T-cell (primary cell): ENCODE data around the gene SP140. TPM values are rescaled to one million over a fixed set of nuclear protein-coding genes. Genes with fewer than 3 reads are reported as not detected.
"Not testable (repeated sequence)": the region's sequence is repeated elsewhere in the genome, so short reads cannot be mapped to it uniquely, and the experiment has no call there.

Experiments used
- ATAC-seq, 4 experiments: fragments of 200-7000 bp in 3 of 4; fragments of 150-1000 bp in 1 of 4; cut with Tn5 transposase; replicated peaks in 1 of 4; 1 replicate in 3 of 4; 2 replicates in 1 of 4; pipeline ENCODE4 v1.10.0; 2021; ENCODE audit warnings: moderate library complexity in 3 of 4, mild to moderate bottlenecking in 2 of 4, moderate number of reproducible peaks in 1 of 4
- CTCF ChIA-PET, 2 donors: fragments of 300-600 bp; sonication (Branson Sonifier 250); formaldehyde crosslinking; loops; one replicate each; lab custom pipeline; 2022; ENCODE audit warnings: antibody characterized with exemption in 2 of 2; lab: Charles Lee
- POLR2A ChIA-PET, 2 donors: fragments of 300-600 bp; sonication (Branson Sonifier 250); formaldehyde crosslinking; loops; one replicate each; lab custom pipeline; 2022; ENCODE audit warnings: antibody characterized with exemption in 2 of 2; lab: Charles Lee
- DNase-seq, 35 experiments: peaks; one replicate each; pipeline versions ENCODE4 v3.0.0 to v3.0.0-alpha.2; 2013 to 2023
- H3K27ac ChIP-seq: one replicate; pipeline ENCODE4 v1.5.1; 2013; ENCODE audit warnings: low read length
- H3K27me3 ChIP-seq, 2 experiments: replicated peaks in 1 of 2; 1 replicate in 1 of 2; 2 replicates in 1 of 2; pipeline versions ENCODE4 v1.6.1 to v1.7.0; 2013; ENCODE audit warnings: low read length in 1 of 2, mixed read lengths in 1 of 2; ENCODE audit not compliant: control insufficient read depth in 2 of 2, insufficient read depth in 2 of 2; ENCODE audit errors: extremely low read depth in 1 of 2
- H3K36me3 ChIP-seq, 2 donors: 1 replicate in 1 of 2; 2 replicates in 1 of 2; pipeline versions ENCODE4 v1.6.1 to v1.7.0; 2013; ENCODE audit warnings: low read length in 1 of 2; ENCODE audit not compliant: control insufficient read depth in 2 of 2, insufficient read depth in 1 of 2; ENCODE audit errors: extremely low read depth in 1 of 2
- H3K4me1 ChIP-seq, 2 experiments: 1 replicate in 1 of 2; 2 replicates in 1 of 2; pipeline versions ENCODE4 v1.6.1 to v1.7.0; 2013; ENCODE audit warnings: low read length in 2 of 2, mixed read lengths in 1 of 2; ENCODE audit not compliant: insufficient read depth in 2 of 2, control insufficient read depth in 1 of 2; ENCODE audit errors: extremely low read depth in 1 of 2
- H3K4me3 ChIP-seq, 2 donors: 1 replicate in 1 of 2; 2 replicates in 1 of 2; pipeline versions ENCODE4 v1.5.1 to v1.7.0; 2013; ENCODE audit warnings: mild to moderate bottlenecking in 2 of 2, low read length in 1 of 2, moderate library complexity in 1 of 2; ENCODE audit not compliant: control insufficient read depth in 1 of 2; ENCODE audit errors: extremely low read depth in 1 of 2
- H3K9me3 ChIP-seq: 2 replicates; pipeline ENCODE4 v1.7.0; 2013
- H3K27ac Mint-ChIP-seq, 2 donors: one replicate each; pipeline ENCODE4 v1.8.0; 2020 to 2021; ENCODE audit warnings: mild to moderate bottlenecking in 2 of 2, mixed read lengths in 2 of 2
- H3K27me3 Mint-ChIP-seq, 2 donors: one replicate each; pipeline ENCODE4 v1.8.0; 2021 to 2022; ENCODE audit warnings: mixed read lengths in 2 of 2
- H3K36me3 Mint-ChIP-seq: one replicate; pipeline ENCODE4 v1.8.0; 2021; ENCODE audit warnings: mixed read lengths
- H3K4me1 Mint-ChIP-seq, 3 donors: one replicate each; pipeline ENCODE4 v1.8.0; 2020 to 2022; ENCODE audit warnings: mixed read lengths in 3 of 3, mild to moderate bottlenecking in 1 of 3
- H3K4me3 Mint-ChIP-seq, 3 donors: one replicate each; pipeline ENCODE4 v1.8.0; 2020 to 2022; ENCODE audit warnings: mild to moderate bottlenecking in 3 of 3, mixed read lengths in 3 of 3, moderate library complexity in 3 of 3
- H3K9me3 Mint-ChIP-seq, 3 donors: one replicate each; pipeline ENCODE4 v1.8.0; 2020 to 2022; ENCODE audit warnings: mixed read lengths in 3 of 3
- WGBS: methylation state at CpG from one replicate; pipeline ENCODE4 v1.1.5; 2013; ENCODE audit warnings: missing lambda C conversion rate; ENCODE audit not compliant: insufficient coverage; 5-methylcytosine and 5-hydroxymethylcytosine counted together
- total RNA-seq, 35 experiments: library from RNA in 6 of 35; stranded (reverse) in 6 of 35; fragments of 120-200 nt in 1 of 35; gene quantifications; one replicate each; pipeline versions ENCODE4 v1.2.1 to v1.2.4 and lab custom pipeline; 2013 to 2026

The SP140 gene
- total RNA-seq, 5 donors from 2014 or later (not counting 1 experiment from before 2014, with no cell fraction given) = 49.3 to 68.0 (median 66.8) TPM

DNA sequence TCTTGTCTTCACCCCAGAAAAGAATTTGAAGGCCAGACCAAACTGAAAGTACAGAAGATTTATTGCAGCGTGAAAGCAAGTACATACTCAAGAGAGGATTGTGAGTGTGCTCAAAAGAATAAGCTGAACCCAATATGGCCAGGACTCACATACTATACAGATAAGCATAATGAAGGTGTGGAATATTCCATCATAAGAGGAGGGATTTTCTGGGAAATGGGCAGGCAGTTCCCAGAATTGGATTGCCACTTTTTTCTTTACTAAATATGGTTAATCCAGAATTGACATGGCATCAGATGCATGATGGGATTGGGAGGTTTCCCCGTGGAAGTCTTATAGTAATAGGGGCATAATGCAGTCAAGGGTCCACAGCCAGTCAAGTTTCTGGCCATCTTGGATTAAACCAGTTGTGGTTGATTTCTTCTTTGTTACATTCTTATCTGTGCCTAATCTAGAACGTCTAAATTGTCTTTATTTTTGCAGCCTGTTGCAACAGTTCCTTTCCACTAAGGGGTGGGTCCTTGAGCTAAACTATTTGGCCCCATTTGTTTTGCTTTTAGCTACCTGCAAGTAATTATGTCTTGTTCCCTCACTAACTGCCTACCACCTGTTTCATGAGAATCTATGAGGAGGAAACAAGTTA lies 110.4 kb downstream of the SP140 start:
- no peak for DNase-seq
- no CpG with 5 or more reads among the region's 3 CpGs for WGBS
- Mint-ChIP-seq H3K36me3 (peaks cover 52% of the 10 kb centered on the region), H3K27ac (peak overlapping the region; percentile 92 to 93), H3K4me3 (peak overlapping the region; percentile 56 to 67 (median 63)), H3K4me1 (peaks cover 61 to 66% (median 62%) of the 10 kb centered on the region in 3 donors), H3K9me3 (no peaks in the 10 kb centered on the region), H3K27me3 (no peaks in the 10 kb centered on the region)
- ChIA-PET CTCF (interaction anchor here in 1 of 2 donors (0.5 to 1.0 kb wide), 2 partner anchors 9 to 422 kb away, joined by 3 to 5 read pairs; partner anchors contain the start of gene SP140L), POLR2A (no interaction called here)
- H3K4me1 ChIP-seq = peaks cover 9 to 39% of the 10 kb centered on the region in 2 experiments
- H3K4me3 ChIP-seq = peak overlapping the region in 1 of 2 donors; percentile 2
- H3K27me3 ChIP-seq = no peaks in the 10 kb centered on the region
- no peaks in the 10 kb centered on the region for H3K9me3 ChIP-seq
- peak in 3 of 4 experiments; percentile 51 to 56 (median 55) for ATAC-seq
- peaks cover 0 to 32% of the 10 kb centered on the region in 2 donors for H3K36me3 ChIP-seq
- peak overlapping the region; percentile 48 for H3K27ac ChIP-seq

DNA sequence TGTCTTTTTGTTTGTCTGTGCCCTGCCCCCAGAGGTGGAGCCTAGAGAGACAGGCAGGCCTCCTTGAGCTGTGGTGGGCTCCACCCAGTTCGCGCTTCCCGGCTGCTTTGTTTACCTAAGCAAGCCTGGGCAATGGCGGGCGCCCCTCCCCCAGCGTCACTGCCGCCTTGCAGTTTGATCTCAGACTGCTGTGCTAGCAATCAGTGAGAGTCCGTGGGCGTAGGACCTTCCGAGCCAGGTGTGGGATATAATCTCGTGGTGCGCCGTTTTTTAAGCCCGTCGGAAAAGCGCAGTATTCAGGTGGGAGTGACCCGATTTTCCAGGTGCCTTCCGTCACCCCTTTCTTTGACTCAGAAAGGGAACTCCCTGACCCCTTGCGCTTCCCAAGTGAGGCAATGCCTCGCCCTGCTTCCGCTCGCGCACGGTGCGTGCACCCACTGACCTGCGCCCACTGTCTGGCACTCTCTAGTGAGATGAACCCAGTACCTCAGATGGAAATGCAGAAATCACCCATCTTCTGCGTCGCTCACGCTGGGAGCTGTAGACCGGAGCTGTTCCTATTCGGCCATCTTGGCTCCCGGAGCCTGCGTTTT lies 116.5 kb downstream of the SP140 start:
- H3K4me3 ChIP-seq, H3K27me3 ChIP-seq, H3K27me3 Mint-ChIP-seq, H3K27ac ChIP-seq, CTCF ChIA-PET, H3K4me1 ChIP-seq, ATAC-seq, POLR2A ChIA-PET: not testable (repeated sequence)
- DNase-seq = peak in 6 of 35 experiments; percentile 18 to 49 (median 32)
- Histone ChIP-seq H3K9me3 (peaks cover 16% of the 10 kb centered on the region), H3K36me3 (peaks cover 8 to 22% of the 10 kb centered on the region in 2 donors)
- Mint-ChIP-seq H3K27ac (peak overlapping the region; percentile 28 to 63), H3K9me3 (peaks cover 19 to 39% (median 28%) of the 10 kb centered on the region in 3 donors), H3K4me3 (peak overlapping the region in 2 of 3 donors; percentile 16 to 18), H3K36me3 (peaks cover 56% of the 10 kb centered on the region), H3K4me1 (peaks cover 40 to 55% (median 42%) of the 10 kb centered on the region in 3 donors)
- 81% methylated on average over 16 of the region's 33 CpGs for WGBS

- not testable (repeated sequence) for DNase-seq
Measured at GRCh38 chr2:230343041-230343624, 117.6 kb downstream of the SP140 start.

DNA sequence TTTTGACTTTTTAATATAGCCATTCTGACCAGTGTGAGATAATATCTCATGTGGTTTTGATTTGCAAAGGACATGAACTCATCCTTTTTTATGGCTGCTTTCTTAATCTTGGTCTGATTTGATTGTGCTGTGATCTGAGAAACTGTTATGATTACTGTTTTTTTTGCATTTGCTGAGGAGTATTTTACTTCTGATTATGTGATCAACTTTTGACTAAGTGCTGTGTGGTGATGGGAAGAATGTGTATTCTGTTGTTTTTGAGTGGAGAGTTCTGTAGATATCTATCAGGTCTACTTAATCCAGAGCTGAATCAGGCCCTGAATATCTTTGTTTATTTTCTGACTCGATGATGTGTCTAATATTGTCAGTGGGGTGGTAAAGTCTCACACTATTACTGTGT lies 118.2 kb downstream of the SP140 start:
- peaks cover 55 to 68% (median 56%) of the 10 kb centered on the region in 3 donors for H3K4me1 Mint-ChIP-seq
- ATAC-seq (no peak), DNase-seq (no peak)
- CTCF ChIA-PET = no interaction called here
- peak overlapping the region; percentile 76 to 78 for H3K27ac Mint-ChIP-seq
- peak overlapping the region; percentile 6 for H3K27ac ChIP-seq
- H3K4me1 ChIP-seq = peaks cover 5 to 12% of the 10 kb centered on the region in 2 experiments
- H3K4me3 Mint-ChIP-seq = peak overlapping the region in 2 of 3 donors; percentile 3 to 22
- peaks cover 60% of the 10 kb centered on the region for H3K36me3 Mint-ChIP-seq
- H3K27me3 ChIP-seq = no peaks in the 10 kb centered on the region
- peaks cover 16% of the 10 kb centered on the region for H3K9me3 ChIP-seq
- no peaks in the 10 kb centered on the region for H3K27me3 Mint-ChIP-seq
- no CpG with 5 or more reads among the region's 1 CpG for WGBS
- POLR2A ChIA-PET = no interaction called here
- H3K9me3 Mint-ChIP-seq = peaks cover 19 to 39% (median 29%) of the 10 kb centered on the region in 3 donors
- H3K4me3 ChIP-seq = no peak overlapping the region
- peaks cover 16 to 25% of the 10 kb centered on the region in 2 donors for H3K36me3 ChIP-seq

More at GRCh38 chr2:230343041-230343624, 117.6 kb downstream of the SP140 start:
- peaks cover 49 to 62% (median 50%) of the 10 kb centered on the region in 3 donors for H3K4me1 Mint-ChIP-seq
- H3K4me3 ChIP-seq, CTCF ChIA-PET, H3K27ac ChIP-seq, ATAC-seq, H3K27me3 ChIP-seq, H3K27me3 Mint-ChIP-seq, H3K4me3 Mint-ChIP-seq, POLR2A ChIA-PET: not testable (repeated sequence)
- Histone ChIP-seq H3K36me3 (peaks cover 16 to 25% of the 10 kb centered on the region in 2 donors), H3K9me3 (peaks cover 16% of the 10 kb centered on the region), H3K4me1 (peaks cover 2 to 12% of the 10 kb centered on the region in 2 experiments)
- no CpG with 5 or more reads among the region's 2 CpGs for WGBS
- peaks cover 60% of the 10 kb centered on the region for H3K36me3 Mint-ChIP-seq
- H3K27ac Mint-ChIP-seq = peak overlapping the region; percentile 60 to 73
- peaks cover 19 to 39% (median 29%) of the 10 kb centered on the region in 3 donors for H3K9me3 Mint-ChIP-seq

DNA sequence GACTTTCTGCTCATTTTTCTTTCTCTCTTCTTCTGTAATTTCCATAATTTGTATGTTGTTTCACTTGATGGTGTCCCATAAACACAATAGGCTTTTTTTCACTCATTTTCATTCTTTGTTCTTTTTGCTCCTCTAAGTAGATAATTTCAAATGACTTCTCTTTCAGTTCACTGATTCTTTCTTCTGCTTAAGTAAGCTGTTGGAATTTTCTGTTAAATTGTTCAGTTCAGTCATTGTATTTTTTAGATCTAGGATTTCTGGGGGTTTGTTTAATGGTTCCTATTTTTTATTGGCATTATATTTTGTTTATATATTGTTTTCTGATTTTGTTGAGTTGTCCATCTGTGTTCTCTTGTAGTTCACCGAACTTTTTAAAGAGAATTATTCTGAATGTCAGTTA lies 120.9 kb downstream of the SP140 start:
- no CpG with 5 or more reads among the region's 1 CpG for WGBS
- H3K36me3 ChIP-seq = peaks cover 17 to 25% of the 10 kb centered on the region in 2 donors
- ATAC-seq (no peak), DNase-seq (no peak)
- Mint-ChIP-seq H3K4me3 (peak overlapping the region in 1 of 3 donors; percentile 18), H3K36me3 (peaks cover 67% of the 10 kb centered on the region), H3K27ac (peak overlapping the region; percentile 9 to 59), H3K4me1 (peaks cover 78 to 87% (median 79%) of the 10 kb centered on the region in 3 donors), H3K27me3 (no peaks in the 10 kb centered on the region), H3K9me3 (peaks cover 19 to 39% (median 29%) of the 10 kb centered on the region in 3 donors)
- H3K27ac ChIP-seq = no peak overlapping the region
- H3K4me1 ChIP-seq = peaks cover 8 to 12% of the 10 kb centered on the region in 2 experiments
- CTCF ChIA-PET = no interaction called here
- POLR2A ChIA-PET = interaction anchor here (0.6 to 0.7 kb wide), 3 partner anchors 15 to 312 kb away, joined by 3 to 4 read pairs (median 3); no protein-coding TSS in a partner anchor
- no peak overlapping the region for H3K4me3 ChIP-seq
- peaks cover 16% of the 10 kb centered on the region for H3K9me3 ChIP-seq
- H3K27me3 ChIP-seq = no peaks in the 10 kb centered on the region
